Ishikawa (cell line): Measurements from ENCODE around the gene WFDC1.

Experiments used
- CEBPB ChIP-seq: IDR thresholded peaks from 2 replicates; pipeline ENCODE4 v1.6.1; 2012
- CREB1 ChIP-seq: IDR thresholded peaks from 2 replicates; pipeline ENCODE4 v1.6.1; 2012; ENCODE audit warnings: low read depth
- EGR1 ChIP-seq: IDR thresholded peaks from 2 replicates; pipeline ENCODE4 v1.6.1; 2012
- EP300 ChIP-seq: IDR thresholded peaks from 2 replicates; pipeline ENCODE4 v1.6.1; 2012; ENCODE audit warnings: borderline replicate concordance
- FOXM1 ChIP-seq: IDR thresholded peaks from 2 replicates; pipeline ENCODE4 v1.6.1; 2012; ENCODE audit warnings: low read depth, borderline replicate concordance
- MAX ChIP-seq: IDR thresholded peaks from 2 replicates; pipeline ENCODE4 v1.6.1; 2012
- NFIC ChIP-seq: IDR thresholded peaks from 2 replicates; pipeline ENCODE4 v1.6.1; 2012
- RAD21 ChIP-seq: IDR thresholded peaks from 2 replicates; pipeline ENCODE4 v1.6.1; 2012; ENCODE audit warnings: low read depth
- REST ChIP-seq: IDR thresholded peaks from 2 replicates; pipeline ENCODE4 v1.6.1; 2012; ENCODE audit warnings: low read depth, mild to moderate bottlenecking
- TAF1 ChIP-seq: IDR thresholded peaks from 2 replicates; pipeline ENCODE4 v1.6.1; 2012; ENCODE audit warnings: low read depth, mild to moderate bottlenecking
- TCF12 ChIP-seq: IDR thresholded peaks from 2 replicates; pipeline ENCODE4 v1.6.1; 2012; ENCODE audit warnings: low read depth
- TEAD4 ChIP-seq: IDR thresholded peaks from 2 replicates; pipeline ENCODE4 v1.6.1; 2012
- USF1 ChIP-seq: IDR thresholded peaks from 2 replicates; pipeline ENCODE4 v1.6.1; 2012
- YY1 ChIP-seq: IDR thresholded peaks from 2 replicates; pipeline ENCODE4 v1.6.1; 2012; ENCODE audit warnings: low read depth
- ZBTB7A ChIP-seq: IDR thresholded peaks from 2 replicates; pipeline ENCODE4 v1.6.1; 2012; ENCODE audit warnings: low read depth

The WFDC1 gene

GRCh38 chr16:84359326-84359725 is 64.6 kb downstream of the WFDC1 start:
- TF ChIP-seq CREB1 (no peak), USF1 (no peak), TEAD4 (no peak), FOXM1 (no peak), EP300 (no peak)

- TF ChIP-seq EP300 (no peak), EGR1 (no peak), MAX (no peak), REST (no peak), TAF1 (no peak), TCF12 (no peak), FOXM1 (no peak), CEBPB (no peak), YY1 (no peak), CREB1 (no peak)
Measured at GRCh38 chr16:84360170-84360569, 65.5 kb downstream of the WFDC1 start.

GRCh38 chr16:84360748-84361147 is 66.1 kb downstream of the WFDC1 start:
- no peak for TF ChIP-seq USF1
- no peak for TF ChIP-seq FOXM1
- no peak for TF ChIP-seq CEBPB
- TF ChIP-seq EGR1, result no peak
- no peak for TF ChIP-seq NFIC
- TF ChIP-seq TCF12, result no peak
- TF ChIP-seq MAX, result no peak
- no peak for TF ChIP-seq CREB1
- TF ChIP-seq RAD21, result no peak
- TF ChIP-seq REST, result no peak
- TF ChIP-seq ZBTB7A, result no peak
- TF ChIP-seq TEAD4, result no peak
- no peak for TF ChIP-seq EP300
- TF ChIP-seq TAF1, result no peak
- TF ChIP-seq YY1, result no peak

- TF ChIP-seq EGR1 (no peak), RAD21 (no peak)
Measured at GRCh38 chr16:84361546-84361945, 66.9 kb downstream of the WFDC1 start.

GRCh38 chr16:84362471-84362941 is 67.8 kb downstream of the WFDC1 start:
- TF ChIP-seq YY1 (no peak), RAD21 (no peak)

- no peak for TF ChIP-seq EP300
- TF ChIP-seq TAF1, result no peak
- no peak for TF ChIP-seq REST
- TF ChIP-seq ZBTB7A, result no peak
- TF ChIP-seq EGR1, result no peak
- TF ChIP-seq CREB1, result no peak
- TF ChIP-seq YY1, result no peak
- no peak for TF ChIP-seq MAX
- TF ChIP-seq RAD21, result no peak
- no peak for TF ChIP-seq NFIC
- no peak for TF ChIP-seq FOXM1
- TF ChIP-seq CEBPB, result no peak
- no peak for TF ChIP-seq TEAD4
- no peak for TF ChIP-seq TCF12
- TF ChIP-seq USF1, result no peak
Measured at GRCh38 chr16:84366208-84366607, 71.5 kb downstream of the WFDC1 start.
